Femur (tissue), 1 donor: ENCODE results near the gene GPR15LG.
A peak's percentile ranks its signal among the peaks of the same experiment; 100 is the strongest.
"Not testable (repeated sequence)": the region's sequence is repeated elsewhere in the genome, so short reads cannot be mapped to it uniquely, and the experiment has no call there.

Experiments used
- DNase-seq: peaks from one replicate; pipeline ENCODE4 v3.0.0-alpha.2; 2017

Gene GPR15LG

GRCh38 chr10:84173501-84173929, at the start of gene GPR15LG:
TSS of gene GPR15LG (plus strand) at chr10:84173801. CDS start at chr10:84173852, 51 bp downstream.
- no peak for DNase-seq

GRCh38 chr10:84125910-84126784, 47.5 kb upstream of the GPR15LG start:
- DNase-seq = not testable (repeated sequence)

GRCh38 chr10:84126785-84127167, 46.8 kb upstream of the GPR15LG start:
- no peak for DNase-seq

DNA sequence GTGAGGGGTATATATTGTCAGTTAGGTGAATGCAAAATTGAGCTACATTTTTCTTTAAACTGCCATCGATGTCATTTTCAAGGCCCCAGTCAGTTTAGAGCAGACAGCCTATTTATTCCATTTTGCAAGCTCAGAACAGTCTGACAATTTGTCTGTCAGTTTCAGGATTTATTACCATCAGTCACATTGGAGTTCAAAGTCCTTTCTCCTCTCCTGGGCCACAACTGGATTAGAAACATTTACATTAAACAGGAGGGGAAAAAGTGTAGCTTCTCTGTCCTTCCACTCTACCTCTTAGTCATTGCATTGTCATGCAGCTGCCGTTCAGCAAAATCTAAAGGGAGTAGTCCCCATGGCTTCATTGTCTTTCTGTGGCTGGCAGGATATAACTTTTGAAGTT, 37.8 kb upstream of the GPR15LG start:
- no peak for DNase-seq

- DNase-seq = no peak
Measured at GRCh38 chr10:84137811-84138210, 35.8 kb upstream of the GPR15LG start.

GRCh38 chr10:84138478-84139125, 35.0 kb upstream of the GPR15LG start:
- DNase-seq = peak; percentile 22

- DNase-seq = peak; percentile 100
Measured at GRCh38 chr10:84139126-84140035, 34.2 kb upstream of the GPR15LG start, which contains the start of gene GHITM. TSS of gene GHITM (plus strand) at chr10:84139509. CDS start at chr10:84141501, 1,992 bp downstream.

DNA sequence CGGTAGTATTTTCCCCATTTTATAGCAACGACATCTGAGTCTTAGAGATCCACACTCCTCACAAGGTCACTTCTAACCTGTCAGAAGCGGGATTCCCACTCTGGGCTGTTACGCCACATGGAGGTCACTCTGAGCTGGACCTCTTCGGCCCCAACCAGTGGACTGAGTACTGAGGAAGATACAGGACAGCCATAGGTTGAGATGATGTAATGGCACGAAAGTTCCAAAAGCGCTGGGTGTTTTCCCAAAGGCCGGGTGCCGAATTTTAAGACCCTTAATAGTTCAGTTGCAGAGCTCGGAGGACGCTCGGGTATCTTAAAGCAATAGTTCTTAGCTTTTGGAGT, 33.6 kb upstream of the GPR15LG start:
- DNase-seq = peak; percentile 28

- DNase-seq = no peak
Measured at GRCh38 chr10:84147347-84147746, 26.3 kb upstream of the GPR15LG start.

GRCh38 chr10:84148006-84148597, 25.5 kb upstream of the GPR15LG start:
- not testable (repeated sequence) for DNase-seq

DNA sequence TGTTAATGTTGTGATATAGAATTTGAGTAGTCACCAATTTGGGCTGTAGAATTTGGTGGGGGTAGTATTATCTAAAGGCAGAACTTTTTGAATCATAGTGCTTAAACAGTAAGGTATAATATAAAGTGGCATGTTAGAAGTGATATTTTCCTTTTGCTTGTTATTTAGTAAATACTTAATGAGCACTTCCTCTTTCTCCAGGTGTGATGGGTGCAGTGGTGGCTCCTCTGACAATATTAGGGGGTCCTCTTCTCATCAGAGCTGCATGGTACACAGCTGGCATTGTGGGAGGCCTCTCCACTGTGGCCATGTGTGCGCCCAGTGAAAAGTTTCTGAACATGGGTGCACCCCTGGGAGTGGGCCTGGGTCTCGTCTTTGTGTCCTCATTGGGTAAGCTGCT, 23.7 kb upstream of the GPR15LG start:
- DNase-seq = no peak

DNA sequence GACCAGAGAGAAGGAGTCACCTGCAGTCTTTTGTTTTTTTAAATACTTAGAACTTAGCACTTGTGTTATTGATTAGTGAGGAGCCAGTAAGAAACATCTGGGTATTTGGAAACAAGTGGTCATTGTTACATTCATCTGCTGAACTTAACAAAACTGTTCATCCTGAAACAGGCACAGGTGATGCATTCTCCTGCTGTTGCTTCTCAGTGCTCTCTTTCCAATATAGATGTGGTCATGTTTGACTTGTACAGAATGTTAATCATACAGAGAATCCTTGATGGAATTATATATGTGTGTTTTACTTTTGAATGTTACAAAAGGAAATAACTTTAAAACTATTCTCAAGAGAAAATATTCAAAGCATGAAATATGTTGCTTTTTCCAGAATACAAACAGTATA, 20.8 kb upstream of the GPR15LG start:
- DNase-seq = no peak

DNA sequence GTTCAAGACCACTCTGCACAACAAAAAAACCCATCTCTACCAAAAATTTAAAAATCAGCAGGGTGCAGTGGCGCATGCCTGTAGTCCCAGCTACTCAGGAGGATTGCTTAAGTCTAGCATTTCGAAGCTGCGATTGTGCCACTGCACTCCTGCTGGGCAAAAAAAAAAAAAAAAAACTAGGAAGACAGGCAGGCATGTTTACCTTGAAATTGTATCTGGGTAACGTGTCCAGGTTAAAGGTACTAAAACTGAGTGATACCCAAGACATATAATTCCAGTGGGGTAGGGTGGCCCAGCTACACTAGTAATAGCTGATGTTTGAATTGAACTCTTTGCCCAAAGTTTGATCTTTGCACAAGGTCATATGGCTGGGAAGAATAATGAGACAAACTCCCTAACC, 18.1 kb upstream of the GPR15LG start:
- no peak for DNase-seq

- DNase-seq = no peak
Measured at GRCh38 chr10:84156009-84156408, 17.6 kb upstream of the GPR15LG start.

DNA sequence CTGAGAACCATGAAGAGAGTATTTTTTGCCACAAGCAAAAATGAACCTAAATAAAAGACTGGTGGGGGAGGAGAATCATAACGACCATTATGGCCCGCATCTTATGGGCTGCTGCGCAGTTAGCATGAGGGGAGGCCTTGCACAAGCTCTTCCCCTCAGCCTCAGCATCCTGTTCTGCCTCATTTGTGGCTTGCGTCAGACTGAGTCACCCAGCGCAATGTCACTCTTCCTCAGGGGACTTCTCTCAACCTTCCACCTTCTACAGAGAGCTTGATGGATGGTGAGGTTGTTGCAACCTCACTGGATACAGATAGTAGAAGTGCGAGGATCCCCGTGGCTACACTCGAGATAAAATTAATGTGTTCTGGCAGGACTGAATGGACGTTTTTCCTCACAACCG, 16.8 kb upstream of the GPR15LG start:
- DNase-seq = peak; percentile 28

DNA sequence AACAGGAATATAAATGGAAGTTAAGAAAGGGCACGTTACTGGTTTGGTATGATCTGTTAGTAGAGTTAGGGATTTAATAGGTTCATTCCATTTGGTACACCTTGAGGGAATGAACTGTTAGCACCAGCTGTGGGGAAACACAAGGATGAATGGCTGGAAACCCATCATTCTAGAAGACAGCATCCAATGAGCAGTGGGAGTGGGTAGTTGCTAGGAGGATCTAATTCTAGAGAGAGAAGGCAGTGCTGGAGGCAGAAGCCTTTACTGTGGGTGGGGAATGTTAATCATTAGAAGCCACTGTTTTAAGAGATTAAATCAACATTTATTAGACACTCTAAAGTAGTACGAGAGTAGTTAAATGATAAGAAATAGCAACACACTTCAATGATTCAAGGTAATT, 15.5 kb upstream of the GPR15LG start:
- DNase-seq = no peak

- DNase-seq = no peak
Measured at GRCh38 chr10:84158550-84158949, 15.1 kb upstream of the GPR15LG start.

GRCh38 chr10:84159076-84159685, 14.4 kb upstream of the GPR15LG start:
- DNase-seq = no peak

DNA sequence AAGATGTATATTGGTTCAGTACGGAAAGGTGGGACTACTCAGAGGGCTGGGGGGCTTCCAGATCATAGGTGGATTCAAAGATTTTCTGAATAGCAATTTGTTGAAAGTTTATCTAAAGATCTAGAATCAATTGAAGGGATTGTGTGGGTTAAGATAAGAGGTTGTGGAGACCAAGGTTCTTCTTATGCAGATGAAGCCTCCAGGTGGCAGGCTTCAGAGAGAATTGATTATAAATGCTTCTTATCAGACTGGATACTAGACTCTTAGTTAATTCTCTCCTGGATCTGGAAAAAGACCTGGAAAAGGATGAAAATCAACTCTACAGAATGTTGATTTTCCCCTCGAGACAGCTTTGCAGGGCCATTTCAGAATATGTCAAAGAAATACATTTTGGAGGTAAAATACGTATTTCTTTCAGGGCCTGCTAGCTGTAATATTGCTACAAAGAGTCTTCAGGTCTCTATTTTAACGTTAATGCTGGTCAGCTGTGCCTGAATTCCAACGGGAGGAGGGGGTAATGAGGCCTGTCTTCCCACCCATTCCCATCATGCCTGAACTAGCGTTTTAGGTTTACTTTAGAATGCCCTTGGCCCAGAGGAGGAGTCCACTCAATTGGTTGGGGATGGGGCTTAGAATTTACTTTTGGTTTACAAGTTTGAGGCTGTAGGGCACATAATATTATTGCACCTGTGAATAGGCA, 12.8 kb upstream of the GPR15LG start:
- no peak for DNase-seq

- no peak for DNase-seq
Measured at GRCh38 chr10:84163996-84164395, 9.6 kb upstream of the GPR15LG start.

- DNase-seq = no peak
Measured at GRCh38 chr10:84164442-84164841, 9.2 kb upstream of the GPR15LG start.
